GM19372 (cell line): Measurements from ENCODE around the gene FCRLA.

Experiments
- ATAC-seq: cut with Tn5 transposase; IDR thresholded peaks from one replicate; pipeline ENCODE4 v1.9.1; 2021; ENCODE audit warnings: mild to moderate bottlenecking, low read depth, moderate library complexity; ENCODE audit not compliant: unreplicated experiment

Gene FCRLA

DNA sequence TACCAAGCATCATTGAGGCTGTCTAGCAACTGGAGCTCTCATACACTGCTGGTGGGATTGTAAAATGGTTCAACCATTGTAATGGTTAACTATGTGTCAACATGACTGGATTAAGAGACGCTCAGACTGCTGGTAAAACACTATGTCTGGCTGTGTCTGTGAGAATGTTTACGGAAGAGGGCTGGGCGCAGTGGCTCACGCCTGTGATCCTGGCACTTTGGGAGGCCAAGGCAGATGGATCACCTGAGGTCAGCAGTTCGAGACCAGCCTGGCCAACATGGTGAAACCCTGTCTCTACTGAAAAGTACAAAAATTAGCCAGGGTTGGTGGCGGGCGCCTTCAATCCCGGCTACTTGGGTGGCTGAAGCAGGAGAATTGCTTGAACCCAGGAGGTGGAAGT lies 4.8 kb upstream of the FCRLA start:
- no peak for ATAC-seq

DNA sequence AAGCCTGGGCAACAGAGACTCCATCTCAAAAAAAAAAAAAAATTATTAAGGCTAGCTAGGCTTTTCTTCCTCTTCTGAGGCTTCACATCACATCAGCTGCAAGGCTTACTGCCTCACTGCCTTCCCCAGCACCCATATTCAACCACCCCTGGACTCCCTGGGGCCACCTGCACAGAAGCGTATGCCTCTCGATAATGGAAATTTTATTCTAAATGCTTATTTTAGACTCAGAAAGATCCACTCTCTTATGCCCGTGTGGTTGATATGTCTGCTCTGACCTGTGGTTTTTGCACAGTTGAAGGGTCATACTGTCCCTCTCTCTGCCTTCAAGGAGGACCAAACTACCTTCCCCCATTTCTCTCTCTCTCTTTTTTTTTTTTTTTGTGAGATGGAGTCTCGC lies 1.5 kb upstream of the FCRLA start:
- ATAC-seq, result no peak

DNA sequence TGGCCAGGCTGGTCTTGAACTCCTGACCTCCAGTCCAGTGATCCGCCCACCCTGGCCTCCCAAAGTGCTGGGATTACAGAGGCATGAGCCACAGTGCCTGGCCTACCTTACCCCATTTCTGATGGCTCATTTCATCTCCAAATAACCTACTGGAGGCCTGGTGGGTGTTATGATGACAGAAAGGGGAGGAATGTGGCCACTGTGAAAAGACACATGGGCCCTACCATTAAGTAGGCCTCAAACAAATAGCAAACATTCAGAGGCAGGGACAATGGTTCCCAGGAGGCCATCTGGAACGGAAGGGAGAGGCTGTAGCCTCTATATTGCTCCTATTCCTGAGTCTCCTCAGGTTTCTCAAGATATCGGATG lies 932 bp upstream of the FCRLA start:
- ATAC-seq, result no peak

DNA sequence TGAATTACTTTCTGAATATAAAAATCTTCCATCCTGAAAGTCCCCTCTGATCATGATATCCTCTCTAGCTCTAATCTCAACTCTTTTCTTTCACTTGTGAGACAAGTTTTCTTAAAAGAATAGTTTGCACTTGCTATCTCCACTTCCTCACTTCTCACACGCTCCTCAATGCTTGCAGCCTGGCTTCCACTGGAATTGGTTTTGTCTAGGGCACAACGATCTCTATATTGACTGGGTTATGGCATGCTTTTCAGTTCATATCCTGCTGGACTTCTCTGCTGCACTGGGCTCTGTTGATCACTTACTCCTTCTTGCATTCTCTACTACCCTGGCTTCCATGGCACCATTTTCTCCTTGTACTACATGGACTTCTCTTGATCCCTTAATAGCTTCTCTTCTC lies 474 bp downstream of the FCRLA start:
- no peak for ATAC-seq

DNA sequence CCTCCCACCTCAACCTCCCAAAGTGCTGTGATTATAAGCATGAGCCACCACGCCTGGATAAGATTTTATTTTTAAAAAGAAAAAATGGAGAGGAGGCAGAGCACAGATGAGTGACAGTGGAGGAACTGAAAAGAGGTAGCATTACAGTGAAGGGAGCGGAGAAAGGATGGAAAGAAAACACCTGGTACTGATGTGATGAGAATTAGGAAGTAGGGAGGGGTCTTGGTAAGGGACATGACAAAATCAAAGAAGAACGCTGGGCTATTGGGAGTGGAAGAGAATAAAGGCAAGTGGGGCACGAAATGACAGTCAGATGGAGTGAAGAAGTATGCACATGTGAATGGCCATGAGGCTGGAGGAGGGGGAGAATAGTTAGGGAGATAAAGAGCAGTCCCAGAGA lies 2.3 kb downstream of the FCRLA start:
- no peak for ATAC-seq

DNA sequence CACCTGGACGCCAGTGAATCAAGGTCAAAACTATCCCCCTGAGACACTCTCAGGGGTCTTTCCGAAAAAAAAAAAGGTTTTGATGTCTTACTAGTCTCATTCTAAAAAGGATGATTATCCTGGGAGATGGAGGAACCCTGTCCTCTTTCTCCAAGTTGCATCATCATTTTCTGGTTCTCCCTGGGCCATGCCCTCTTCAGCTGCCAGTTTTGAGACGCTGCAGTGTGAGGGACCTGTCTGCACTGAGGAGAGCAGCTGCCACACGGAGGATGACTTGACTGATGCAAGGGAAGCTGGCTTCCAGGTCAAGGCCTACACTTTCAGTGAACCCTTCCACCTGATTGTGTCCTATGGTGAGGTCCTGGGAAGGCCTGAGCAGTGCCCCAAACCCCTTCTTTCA lies 3.5 kb downstream of the FCRLA start:
- ATAC-seq, result no peak

DNA sequence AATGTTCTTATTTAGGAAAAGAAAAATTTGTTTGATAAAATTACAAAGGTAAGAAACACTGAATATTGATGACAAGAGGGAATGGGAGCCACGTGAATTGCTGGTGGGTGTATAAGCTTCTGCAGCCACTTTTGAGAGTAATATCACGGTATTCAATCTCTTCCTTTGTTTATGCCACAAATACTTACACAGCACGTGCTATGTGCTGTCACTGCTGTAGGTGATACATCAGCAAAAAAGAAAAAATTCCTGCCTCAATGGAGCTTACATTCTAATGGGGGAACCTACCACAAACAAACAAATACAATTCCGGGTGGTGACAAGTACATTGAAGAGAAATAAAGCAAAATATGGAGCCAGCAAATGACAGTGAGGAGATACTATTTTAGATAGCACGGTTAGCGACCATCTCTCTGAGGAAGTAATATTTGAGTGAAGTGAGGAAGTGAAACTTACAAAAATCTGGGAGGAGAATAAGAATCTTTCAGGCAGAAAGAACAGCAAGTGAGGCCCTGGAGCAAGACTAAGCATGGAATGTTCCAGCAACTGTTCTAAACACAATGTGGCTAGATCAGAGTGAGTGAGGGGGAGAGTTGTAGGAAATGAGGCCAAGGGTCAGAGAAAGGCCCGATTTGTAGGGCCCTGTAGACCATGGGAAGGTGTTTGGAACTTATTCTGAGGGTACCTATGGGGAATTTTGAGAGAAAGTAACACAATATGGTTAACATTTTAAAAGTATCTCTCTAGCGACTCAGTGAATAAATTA lies 11.7 kb downstream of the FCRLA start:
- no peak for ATAC-seq

DNA sequence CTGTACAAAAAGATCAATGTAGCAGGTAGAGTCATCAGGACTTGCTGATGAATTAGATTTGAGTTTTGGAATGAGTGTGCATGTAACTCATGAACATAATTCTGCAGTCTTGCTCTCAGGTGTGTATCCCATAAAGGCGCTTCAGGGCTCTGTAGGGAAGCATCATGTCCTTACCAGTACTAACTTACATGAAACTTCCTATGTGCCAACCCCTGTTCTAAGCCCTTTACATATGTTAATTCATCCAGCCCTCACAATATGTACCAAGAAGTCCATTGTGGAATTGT lies 12.2 kb downstream of the FCRLA start:
- no peak for ATAC-seq

DNA sequence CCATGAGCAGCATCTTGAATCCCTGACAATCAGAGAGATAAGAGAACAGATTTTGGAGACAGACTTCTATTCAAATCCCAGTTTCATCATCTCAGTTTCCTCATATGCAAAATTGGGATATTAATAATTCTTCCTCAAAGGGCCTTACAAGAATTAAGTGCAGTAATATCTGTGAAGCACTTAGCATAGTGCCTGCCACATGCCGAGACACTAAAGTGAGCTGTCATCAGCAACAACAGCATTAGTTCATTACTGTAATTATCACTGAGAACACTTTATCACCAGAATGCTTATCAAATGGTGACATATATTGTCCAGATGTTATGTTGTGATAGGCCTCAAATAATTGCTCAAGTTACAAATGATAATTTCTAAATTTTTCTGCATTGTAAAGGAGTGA lies 13.4 kb downstream of the FCRLA start:
- no peak for ATAC-seq

DNA sequence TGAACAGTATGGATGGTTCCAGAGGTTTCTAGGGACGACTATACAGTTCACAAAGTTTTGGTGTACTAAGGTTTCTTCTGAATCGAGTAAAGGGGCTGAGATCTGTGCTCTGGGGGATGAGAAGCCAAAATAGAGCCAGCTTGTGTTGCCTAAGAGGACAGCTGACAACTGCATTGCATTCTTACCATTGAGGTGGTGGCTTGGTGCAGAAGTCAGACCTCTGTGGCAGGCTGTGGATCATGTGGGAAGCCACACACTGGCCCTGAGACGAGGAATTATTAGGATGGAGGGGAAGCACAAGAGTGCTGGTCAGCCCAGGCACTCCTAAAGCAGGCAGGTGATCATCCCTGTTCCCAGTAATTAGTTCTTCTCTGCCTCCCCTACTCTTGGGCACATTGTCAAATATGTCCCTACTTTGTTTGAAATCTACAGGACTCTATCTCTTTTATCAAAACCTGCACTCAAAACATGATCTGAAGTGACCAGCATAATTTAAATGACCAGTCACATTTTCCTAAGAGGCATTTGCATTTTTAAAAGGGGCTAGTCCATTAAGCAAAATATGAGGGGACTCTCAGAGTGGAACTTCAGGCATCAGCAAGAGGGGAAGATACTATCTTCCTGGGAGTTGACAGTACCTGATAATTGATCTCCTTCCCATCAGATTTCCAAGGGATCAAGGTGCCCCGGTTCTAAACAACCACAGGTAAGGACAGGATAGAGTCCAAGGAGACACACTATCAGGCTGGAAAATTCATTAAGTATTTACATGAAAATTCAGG lies 14.1 kb downstream of the FCRLA start, which contains the start of gene FCRLB:
TSS of gene FCRLB (plus strand) at position 589 of the 782 bp plus-strand sequence. CDS start 1,129 bp downstream, outside the sequence.
- no peak for ATAC-seq

DNA sequence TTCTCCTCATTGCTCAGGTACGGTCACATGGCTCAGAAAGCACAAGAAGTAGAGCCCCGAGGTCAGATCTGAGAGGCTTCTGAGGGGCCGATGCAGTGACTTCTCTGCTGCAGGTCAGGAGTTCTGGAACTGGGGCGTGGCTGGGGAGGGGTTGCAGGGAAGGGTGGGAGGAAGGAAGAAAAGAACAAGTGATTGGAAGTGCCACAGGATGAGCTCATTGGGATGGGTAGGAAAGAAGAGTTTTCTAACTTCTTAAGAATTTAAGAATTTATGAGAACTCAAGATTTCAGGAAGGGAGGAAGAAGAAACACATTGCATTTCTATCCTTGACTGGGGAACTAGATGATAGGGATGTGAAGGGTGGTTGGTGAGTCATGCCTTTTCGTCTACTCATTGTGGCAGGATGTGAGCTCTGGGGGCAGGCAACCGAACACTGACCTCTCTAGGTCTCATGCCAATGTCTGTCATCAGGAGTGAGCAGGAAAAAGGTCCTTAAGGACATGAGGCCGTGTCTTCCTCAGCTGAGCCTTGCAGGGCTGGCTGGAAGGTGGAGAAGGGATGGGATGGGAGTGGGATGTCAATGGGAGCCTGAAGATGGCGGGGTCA lies 14.8 kb downstream of the FCRLA start:
- no peak for ATAC-seq

DNA sequence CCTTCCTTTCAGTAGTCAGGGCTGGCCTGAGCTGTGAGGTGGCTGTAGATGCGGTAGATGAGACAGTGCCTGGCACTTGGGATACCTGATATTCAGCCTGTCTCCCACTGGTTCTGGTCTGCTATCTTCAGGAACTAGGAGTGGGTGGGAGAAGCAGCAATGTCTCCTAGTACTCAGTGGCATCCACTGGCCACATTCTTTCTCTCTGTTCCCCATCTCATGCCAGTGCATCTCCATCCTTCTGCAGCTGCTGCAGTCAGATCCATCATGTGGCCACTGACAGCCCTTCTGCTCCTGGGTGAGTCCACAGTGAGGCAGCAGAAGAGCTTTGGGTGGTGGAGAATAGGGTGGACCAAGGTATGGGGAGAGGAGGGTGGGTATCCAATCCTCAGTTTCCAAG lies 15.4 kb downstream of the FCRLA start:
- no peak for ATAC-seq

DNA sequence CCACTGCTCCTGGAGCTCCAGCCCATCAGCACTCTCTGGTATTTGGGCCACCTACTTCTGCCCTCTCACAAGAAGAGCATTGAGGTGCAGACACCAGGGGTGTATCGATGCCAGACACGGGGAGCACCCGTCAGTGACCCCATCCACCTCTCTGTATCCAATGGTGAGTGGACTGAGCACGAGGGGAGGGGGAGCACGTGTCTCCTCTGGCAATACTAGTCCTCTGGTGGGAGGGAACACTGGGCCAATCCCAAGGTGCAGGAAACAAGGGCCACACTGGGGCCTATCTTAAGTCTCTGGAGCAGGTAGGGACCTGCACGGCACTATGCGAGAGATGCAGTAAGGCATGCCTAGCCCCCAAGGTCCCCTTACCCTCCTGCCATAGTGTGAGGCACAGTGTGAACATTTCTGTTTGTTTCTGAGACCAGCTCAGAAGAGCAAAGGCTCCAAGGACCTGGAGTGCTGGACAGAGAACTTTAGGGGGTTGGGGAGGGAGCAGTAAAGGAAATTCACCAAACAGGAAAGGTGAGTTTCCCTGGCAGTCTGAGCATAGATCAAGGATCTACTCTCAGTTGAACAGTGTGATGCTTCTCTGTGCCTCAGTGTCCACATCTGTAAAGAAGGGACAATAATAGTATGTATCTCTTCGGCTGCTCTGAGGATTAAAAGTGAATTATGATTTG lies 16.6 kb downstream of the FCRLA start:
- ATAC-seq, result no peak

DNA sequence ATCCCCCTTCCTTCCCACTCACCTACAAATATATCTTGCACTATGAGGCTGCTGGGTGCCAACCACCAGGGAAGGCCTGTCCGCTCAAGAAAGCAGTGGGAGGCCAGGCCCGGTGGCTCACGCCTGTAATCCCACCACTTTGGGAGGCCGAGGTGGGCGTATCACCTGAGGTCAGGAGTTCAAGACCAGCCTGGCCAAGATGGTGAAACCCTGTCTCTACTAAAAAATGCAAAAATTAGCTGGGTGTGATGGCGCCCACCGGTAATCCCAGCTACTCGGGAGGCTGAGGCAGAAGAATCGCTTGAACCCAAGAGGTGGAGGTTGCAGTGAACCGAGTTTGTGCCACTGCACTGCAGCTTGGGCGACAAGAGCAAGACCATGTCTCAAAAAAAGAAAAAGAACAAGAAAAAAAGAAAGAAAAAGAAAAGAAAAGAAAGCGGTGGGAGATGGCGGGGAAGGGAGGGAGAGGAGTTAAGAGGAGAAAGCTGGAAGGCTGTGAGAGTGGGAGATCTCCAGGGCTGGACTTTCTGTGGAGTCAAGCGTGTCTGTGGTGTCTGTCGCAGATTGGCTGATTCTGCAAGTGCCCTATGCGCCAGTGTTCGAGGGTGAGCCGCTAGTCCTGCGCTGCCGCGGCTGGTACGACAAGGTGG lies 18.4 kb downstream of the FCRLA start:
- peak; percentile 5 for ATAC-seq

DNA sequence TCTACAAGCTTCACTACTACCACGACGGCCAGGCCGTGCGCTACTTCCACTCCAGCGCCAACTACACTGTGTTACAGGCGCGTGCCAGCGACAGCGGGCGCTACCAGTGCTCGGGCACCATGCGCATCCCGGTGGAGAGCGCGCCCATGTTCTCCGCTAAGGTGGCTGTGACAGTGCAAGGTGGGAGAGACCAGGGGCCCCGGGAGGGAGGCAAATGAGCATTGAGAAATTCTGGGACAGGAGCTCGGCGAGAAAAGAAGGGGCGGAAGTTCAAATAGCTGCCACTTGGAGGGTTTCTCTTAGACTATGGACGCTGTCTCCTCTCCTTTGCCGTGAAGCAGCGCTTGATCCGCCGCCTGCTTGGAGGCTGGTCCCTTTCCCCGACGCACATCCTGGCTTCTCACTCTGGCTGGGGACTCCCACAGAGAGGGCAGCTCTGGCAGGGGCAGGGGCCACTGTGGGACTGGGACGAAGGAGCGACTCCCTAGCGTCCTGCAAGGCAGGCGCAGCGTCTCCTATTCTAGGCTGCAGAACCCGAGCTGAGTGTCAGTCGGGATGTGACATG lies 19.0 kb downstream of the FCRLA start:
- ATAC-seq, result peak; percentile 22

DNA sequence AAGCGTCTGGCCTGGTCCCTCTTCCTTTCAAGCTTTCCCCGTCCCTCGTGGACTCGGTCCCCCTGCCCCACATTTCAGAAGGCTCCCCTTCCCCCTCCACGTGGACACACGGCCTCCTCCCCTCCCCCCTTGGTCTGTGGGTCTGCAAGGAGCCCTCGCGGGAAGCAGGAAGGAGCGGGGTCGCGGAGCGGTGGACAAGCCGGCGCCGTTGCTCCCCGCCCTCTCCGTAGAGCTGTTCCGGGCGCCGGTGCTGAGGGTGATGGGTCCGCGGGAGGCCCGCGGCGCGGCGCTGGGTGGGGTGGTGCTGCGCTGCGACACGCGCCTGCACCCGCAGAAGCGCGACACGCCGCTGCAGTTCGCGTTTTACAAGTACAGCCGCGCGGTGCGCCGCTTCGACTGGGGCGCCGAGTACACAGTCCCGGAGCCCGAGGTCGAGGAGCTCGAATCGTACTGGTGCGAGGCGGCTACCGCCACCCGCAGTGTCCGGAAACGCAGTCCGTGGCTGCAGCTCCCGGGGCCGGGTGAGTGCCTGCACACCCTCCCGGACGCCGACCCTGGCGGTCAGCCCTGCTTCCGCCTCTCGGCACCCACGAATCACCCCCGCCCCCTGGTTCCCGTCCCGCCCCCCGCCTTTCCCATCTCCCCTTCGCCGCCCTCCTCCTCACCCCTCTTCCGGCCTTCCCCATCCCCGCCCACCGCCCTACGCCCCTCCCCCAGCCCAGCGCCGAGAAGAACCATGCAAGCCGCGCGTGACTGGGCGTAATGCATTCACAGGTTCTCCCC lies 19.6 kb downstream of the FCRLA start:
- peak; percentile 46 for ATAC-seq

DNA sequence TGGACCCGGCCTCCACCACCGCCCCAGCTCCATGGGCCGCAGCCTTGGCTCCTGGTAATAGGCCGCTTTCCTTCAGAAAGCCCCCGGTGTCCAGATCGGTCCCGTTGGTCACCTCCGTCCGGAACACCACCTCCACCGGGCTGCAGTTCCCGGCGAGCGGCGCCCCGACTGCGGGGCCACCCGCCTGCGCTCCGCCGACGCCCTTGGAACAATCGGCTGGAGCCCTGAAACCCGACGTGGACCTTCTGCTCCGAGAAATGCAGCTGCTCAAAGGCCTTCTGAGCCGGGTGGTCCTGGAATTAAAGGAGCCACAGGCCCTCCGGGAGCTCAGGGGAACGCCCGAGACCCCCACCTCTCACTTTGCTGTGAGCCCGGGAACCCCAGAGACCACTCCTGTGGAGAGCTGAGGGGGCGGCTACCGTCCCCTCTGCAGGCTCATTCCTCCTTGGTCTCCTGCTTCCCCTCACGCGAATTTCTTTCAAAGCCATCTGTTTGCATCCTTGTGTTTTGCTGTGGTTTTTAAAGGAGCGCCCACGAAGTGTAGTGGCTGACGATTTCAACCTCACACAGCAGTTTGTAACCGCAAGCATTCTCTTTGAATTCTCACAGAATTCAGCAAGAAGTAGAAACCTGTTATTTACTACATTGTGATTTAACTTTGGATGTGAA lies 20.4 kb downstream of the FCRLA start:
- peak; percentile 15 for ATAC-seq

DNA sequence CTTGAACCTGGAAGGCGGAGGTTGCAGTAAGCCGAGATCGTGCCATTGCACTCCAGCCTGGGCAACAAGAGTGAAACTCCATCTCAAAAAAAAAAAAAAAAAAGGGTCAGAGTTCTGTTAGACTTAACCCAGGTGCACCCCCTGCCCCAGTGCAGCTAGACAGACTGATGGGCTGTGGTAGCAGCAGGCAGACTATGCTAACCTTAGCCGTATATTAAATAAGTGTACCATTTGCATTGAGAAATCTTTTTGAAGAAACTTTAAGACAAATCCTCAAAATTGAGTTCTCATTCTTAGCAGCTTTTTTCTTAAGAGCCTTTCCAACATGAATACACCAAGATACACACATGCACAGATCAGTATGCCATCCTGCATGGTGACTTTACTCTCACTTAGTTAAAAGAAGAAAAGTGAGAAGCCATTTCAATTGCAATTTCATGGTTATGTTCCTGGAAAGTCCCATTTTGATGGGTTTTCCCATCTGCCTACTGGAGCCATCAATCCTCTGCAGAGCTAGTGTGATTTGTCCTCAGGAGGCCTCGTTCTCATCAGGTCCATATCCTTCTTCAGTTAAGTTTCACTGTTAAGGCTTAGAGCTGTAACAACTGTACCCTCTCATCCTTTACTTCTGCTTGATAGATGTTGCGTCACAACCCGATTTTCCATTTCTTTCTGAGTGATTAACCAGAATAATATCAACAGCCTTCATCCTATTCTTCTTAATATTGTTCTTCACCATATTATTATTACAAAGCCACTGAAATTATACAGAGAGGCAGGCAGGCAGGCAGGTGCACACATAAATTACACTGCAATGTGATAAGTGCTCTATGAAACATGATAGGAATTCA lies 21.6 kb downstream of the FCRLA start:
- ATAC-seq, result no peak
